ENCODE measurements around the gene GARIN1A.
"Not testable (repeated sequence)": the region's sequence is repeated elsewhere in the genome, so short reads cannot be mapped to it uniquely, and the experiment has no call there.

Gene GARIN1A

GRCh38 chr7:128671992-128672391, at the start of gene GARIN1A:
TSS of gene GARIN1A (plus strand) at chr7:128672292. CDS start at chr7:128672398, 106 bp downstream.
- TF ChIP-seq, protein P1, sequence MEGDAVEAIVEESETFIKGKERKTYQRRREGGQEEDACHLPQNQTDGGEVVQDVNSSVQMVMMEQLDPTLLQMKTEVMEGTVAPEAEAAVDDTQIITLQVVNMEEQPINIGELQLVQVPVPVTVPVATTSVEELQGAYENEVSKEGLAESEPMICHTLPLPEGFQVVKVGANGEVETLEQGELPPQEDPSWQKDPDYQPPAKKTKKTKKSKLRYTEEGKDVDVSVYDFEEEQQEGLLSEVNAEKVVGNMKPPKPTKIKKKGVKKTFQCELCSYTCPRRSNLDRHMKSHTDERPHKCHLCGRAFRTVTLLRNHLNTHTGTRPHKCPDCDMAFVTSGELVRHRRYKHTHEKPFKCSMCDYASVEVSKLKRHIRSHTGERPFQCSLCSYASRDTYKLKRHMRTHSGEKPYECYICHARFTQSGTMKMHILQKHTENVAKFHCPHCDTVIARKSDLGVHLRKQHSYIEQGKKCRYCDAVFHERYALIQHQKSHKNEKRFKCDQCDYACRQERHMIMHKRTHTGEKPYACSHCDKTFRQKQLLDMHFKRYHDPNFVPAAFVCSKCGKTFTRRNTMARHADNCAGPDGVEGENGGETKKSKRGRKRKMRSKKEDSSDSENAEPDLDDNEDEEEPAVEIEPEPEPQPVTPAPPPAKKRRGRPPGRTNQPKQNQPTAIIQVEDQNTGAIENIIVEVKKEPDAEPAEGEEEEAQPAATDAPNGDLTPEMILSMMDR (IDR thresholded peaks at IDR 0.05; ENCODE audit: low read depth, low read length): no peak
- no peak for DNase-seq (ENCODE audit: low read depth, low spot score)
- in situ Hi-C loops (cut with HindIII; ENCODE audit: low sequenced_read_pairs): no loop called here
- H3K4me3 ChIP-seq (ENCODE audit: low read depth, low read length): no peak within 1 kb of the TSS

- in situ Hi-C loops (cut with HindIII; ENCODE audit: low sequenced_read_pairs); H3K4me3 ChIP-seq (ENCODE audit: low read depth, low read length); DNase-seq (ENCODE audit: low read depth, low spot score): not testable (repeated sequence)
Measured at GRCh38 chr7:128627124-128627523, 45.0 kb upstream of the GARIN1A start.

GRCh38 chr7:128633915-128634314, 38.2 kb upstream of the GARIN1A start:
- in situ Hi-C loops (cut with HindIII; ENCODE audit: low sequenced_read_pairs); H3K4me3 ChIP-seq (ENCODE audit: low read depth, low read length); DNase-seq (ENCODE audit: low read depth, low spot score): not testable (repeated sequence)

DNA sequence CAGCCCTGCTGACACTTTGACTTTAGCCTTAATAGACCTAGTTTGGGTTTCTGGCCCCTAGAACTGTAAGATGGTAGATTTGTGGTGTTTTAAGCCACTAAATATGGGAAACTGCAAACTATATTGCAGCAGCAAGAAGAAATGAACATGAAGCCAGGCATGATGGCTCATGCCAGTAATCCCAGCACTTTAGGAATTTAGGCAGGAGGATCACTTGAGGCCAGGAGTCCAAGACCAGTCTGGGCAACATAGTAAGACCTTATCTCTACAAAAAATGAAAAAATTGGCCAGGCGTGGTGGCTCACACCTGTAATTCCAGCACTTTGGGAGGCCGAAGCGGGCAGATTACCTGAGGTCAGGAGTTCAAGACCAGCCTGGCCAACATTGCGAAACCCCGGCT, 26.9 kb upstream of the GARIN1A start:
- in situ Hi-C loops (cut with HindIII; ENCODE audit: low sequenced_read_pairs); H3K4me3 ChIP-seq (ENCODE audit: low read depth, low read length); DNase-seq (ENCODE audit: low read depth, low spot score): not testable (repeated sequence)

GRCh38 chr7:128645844-128646243, 26.2 kb upstream of the GARIN1A start:
- not testable (repeated sequence) for H3K4me3 ChIP-seq (ENCODE audit: low read depth, low read length)

DNA sequence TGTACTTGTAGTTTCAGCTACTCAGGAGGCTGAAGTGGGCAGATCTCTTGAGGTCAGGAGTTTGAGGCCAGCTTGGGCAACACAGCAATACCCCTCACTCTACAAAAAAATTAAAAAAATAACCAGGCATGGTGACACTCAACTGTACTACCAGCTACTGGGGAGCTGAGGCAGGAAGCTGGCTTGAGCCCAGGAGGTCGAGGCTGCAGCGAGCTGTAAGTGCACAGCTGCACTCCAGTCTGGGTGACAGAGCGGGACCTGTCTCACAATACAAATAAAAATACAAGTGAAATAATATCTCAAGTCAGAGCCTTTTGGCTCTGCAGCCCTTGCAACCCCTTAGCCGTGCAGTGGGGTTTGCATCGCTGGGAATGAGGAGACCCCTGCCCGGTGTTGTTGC, 25.2 kb upstream of the GARIN1A start:
- DNase-seq (ENCODE audit: low read depth, low spot score); H3K4me3 ChIP-seq (ENCODE audit: low read depth, low read length); in situ Hi-C loops (cut with HindIII; ENCODE audit: low sequenced_read_pairs): not testable (repeated sequence)

More at GRCh38 chr7:128645844-128646243, 26.2 kb upstream of the GARIN1A start:
- in situ Hi-C loops (cut with HindIII; ENCODE audit: low sequenced_read_pairs); DNase-seq (ENCODE audit: low read depth, low spot score): not testable (repeated sequence)

DNA sequence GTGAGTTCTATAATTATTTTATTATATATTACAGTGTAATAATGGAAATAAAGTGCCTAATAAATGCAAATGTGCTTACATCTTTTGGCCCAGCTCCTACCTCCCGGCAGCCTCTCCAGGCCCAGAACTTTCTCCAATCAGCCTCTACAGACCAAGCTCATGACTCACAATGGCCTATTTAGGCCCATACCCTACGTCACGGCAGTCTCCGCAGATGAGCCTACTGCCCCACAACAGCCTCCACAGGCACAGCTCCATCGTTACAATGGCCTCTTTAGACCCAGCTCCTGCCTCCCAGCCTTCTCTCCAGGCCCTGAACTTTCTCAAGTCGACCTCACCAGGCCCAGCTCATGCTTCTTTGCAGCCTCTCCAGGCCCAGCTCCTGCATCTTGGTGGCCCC, 21.0 kb upstream of the GARIN1A start:
- H3K4me3 ChIP-seq (ENCODE audit: low read depth, low read length); in situ Hi-C loops (cut with HindIII; ENCODE audit: low sequenced_read_pairs): not testable (repeated sequence)

DNA sequence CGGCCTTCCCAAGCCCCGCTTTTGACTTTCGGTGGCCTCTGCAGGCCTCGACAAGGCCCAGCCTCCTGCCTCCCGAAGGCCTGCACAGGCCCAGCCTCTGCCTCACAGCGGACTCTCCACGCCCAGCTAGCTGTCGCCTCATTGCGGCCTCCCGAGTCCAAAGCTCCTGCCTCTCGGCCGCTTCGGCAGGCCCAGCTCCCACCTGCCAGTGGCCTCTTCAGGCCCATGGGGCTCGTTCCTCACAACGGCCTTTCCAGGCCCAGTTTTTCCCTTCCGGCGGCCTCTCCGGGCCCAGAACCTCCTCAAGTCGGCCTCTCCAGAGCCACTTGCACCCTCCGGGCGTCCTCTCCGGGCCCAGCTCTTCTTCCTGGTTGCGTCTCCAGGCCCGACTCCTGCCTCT, 19.5 kb upstream of the GARIN1A start:
- DNase-seq (ENCODE audit: low read depth, low spot score); in situ Hi-C loops (cut with HindIII; ENCODE audit: low sequenced_read_pairs); H3K4me3 ChIP-seq (ENCODE audit: low read depth, low read length): not testable (repeated sequence)

More for the DNA sequence above, 21.0 kb upstream of the GARIN1A start:
- DNase-seq (ENCODE audit: low read depth, low spot score): not testable (repeated sequence)

- DNase-seq (ENCODE audit: low read depth, low spot score); in situ Hi-C loops (cut with HindIII; ENCODE audit: low sequenced_read_pairs); H3K4me3 ChIP-seq (ENCODE audit: low read depth, low read length): not testable (repeated sequence)
Measured at GRCh38 chr7:128653197-128653596, 18.9 kb upstream of the GARIN1A start.

DNA sequence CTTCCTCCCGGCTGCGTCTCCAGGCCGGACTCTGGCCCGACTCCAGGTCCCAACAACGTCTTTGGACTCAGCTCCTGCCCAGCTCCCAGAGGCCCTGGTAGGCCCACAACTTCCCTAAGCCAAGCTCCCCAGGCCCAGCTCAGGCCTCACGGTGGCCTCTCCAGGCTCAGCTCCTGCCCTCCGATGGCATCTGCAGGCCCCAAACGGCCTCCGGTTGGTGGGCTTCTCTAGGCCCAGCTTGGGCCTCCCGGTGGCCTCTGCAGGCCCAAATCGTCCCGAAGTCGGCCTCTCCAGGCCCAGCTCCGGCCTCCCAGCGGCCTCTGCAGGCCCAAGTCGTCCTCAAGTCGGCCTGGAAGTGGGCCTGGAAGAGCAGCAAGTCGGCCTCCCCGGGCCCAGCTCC, 18.0 kb upstream of the GARIN1A start:
- H3K4me3 ChIP-seq (ENCODE audit: low read depth, low read length); in situ Hi-C loops (cut with HindIII; ENCODE audit: low sequenced_read_pairs); DNase-seq (ENCODE audit: low read depth, low spot score): not testable (repeated sequence)

- in situ Hi-C loops (cut with HindIII; ENCODE audit: low sequenced_read_pairs); DNase-seq (ENCODE audit: low read depth, low spot score); H3K4me3 ChIP-seq (ENCODE audit: low read depth, low read length): not testable (repeated sequence)
Measured at GRCh38 chr7:128654501-128654900, 17.6 kb upstream of the GARIN1A start.

DNA sequence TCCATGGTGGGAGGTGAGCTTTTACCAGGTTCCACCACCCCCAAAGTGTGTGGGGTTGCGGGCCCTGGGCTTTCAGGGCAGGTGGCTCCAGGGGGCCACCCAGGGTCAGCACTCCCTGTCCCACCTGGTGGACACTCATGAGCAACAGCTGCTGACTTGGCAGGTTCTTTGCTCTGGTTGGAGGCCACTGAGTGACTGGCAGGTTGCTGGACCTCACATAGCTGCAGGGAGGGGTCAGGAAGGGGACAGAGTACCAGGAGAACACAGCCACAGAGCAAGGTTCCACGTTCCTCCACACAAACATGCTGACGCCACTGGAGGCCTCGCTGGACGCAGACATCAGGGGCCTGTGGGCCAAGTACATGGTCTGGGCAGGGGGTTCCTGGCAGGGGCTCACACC, 13.7 kb upstream of the GARIN1A start:
- H3K4me3 ChIP-seq (ENCODE audit: low read depth, low read length); in situ Hi-C loops (cut with HindIII; ENCODE audit: low sequenced_read_pairs); DNase-seq (ENCODE audit: low read depth, low spot score): not testable (repeated sequence)

DNA sequence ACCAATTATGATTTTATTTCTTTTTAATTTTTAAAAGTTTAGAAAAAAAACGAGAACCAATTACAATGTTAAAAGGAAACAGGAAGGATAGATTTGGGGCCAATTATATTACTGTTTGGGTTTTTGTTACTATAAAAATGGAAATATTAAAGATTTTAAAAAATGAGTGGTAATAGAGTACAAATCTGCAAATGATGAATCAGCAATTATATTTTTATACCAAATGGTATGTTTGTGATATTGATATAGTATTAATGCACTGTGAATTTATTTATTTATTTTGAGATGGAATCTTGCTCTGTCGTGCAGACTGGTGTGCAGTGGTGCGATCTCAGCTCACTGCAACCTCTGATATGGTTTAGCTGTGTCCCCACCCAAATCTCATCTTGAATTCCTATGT, 11.5 kb upstream of the GARIN1A start:
- TF ChIP-seq, protein P1 (IDR thresholded peaks at IDR 0.05; ENCODE audit: low read depth, low read length): no peak
- in situ Hi-C loops (cut with HindIII; ENCODE audit: low sequenced_read_pairs): no loop called here
- DNase-seq (ENCODE audit: low read depth, low spot score): no peak
- no peak overlapping the region for H3K4me3 ChIP-seq (ENCODE audit: low read depth, low read length)
